Cardiac fibroblast (primary cell): ENCODE results near the gene HNRNPDL.
A peak's percentile ranks its signal among the peaks of the same experiment; 100 is the strongest.
"Not testable (repeated sequence)": the region's sequence is repeated elsewhere in the genome, so short reads cannot be mapped to it uniquely, and the experiment has no call there.

ENCODE experiments used
- DNase-seq, 2 donors: peaks; one replicate each; pipeline versions ENCODE4 v3.0.0 to v3.0.0-alpha.2; 2010; ENCODE audit warnings: low read depth in 2 of 2
- H3K4me3 ChIP-seq, 2 donors: replicated peaks in 1 of 2; 1 replicate in 1 of 2; 2 replicates in 1 of 2; pipeline ENCODE4 v1.5.1; 2011; ENCODE audit warnings: low read depth in 2 of 2, low read length in 2 of 2, mild to moderate bottlenecking in 2 of 2, moderate library complexity in 1 of 2
- CTCF ChIP-seq: IDR thresholded peaks from one replicate; pipeline ENCODE4 v1.5.1; 2011; ENCODE audit warnings: low read depth, mild to moderate bottlenecking, low read length, inconsistent platforms

The HNRNPDL gene

GRCh38 chr4:82397527-82397926 is 32.7 kb downstream of the HNRNPDL start:
- DNase-seq = no peak
- no peak for TF ChIP-seq CTCF
- no peak overlapping the region for H3K4me3 ChIP-seq

GRCh38 chr4:82394896-82395295 is 35.4 kb downstream of the HNRNPDL start:
- no peak for DNase-seq
- TF ChIP-seq CTCF = no peak

GRCh38 chr4:82390061-82390460 is 40.2 kb downstream of the HNRNPDL start:
- DNase-seq, H3K4me3 ChIP-seq: not testable (repeated sequence)

More at GRCh38 chr4:82394896-82395295, 35.4 kb downstream of the HNRNPDL start:
- H3K4me3 ChIP-seq = no peak overlapping the region

- no peak overlapping the region for H3K4me3 ChIP-seq
- no peak for TF ChIP-seq CTCF
- no peak for DNase-seq
Observed at GRCh38 chr4:82388405-82388804, 41.9 kb downstream of the HNRNPDL start.

GRCh38 chr4:82386312-82386711 is 44.0 kb downstream of the HNRNPDL start:
- not testable (repeated sequence) for DNase-seq, H3K4me3 ChIP-seq

- DNase-seq = no peak
- no peak for TF ChIP-seq CTCF
- H3K4me3 ChIP-seq = no peak overlapping the region
Observed at GRCh38 chr4:82382751-82383150, 47.5 kb downstream of the HNRNPDL start.

- DNase-seq = peak in 1 of 2 donors; percentile 30
- no peak overlapping the region for H3K4me3 ChIP-seq
- TF ChIP-seq CTCF = no peak
Observed at GRCh38 chr4:82381661-82382296, 48.5 kb downstream of the HNRNPDL start.

- no peak for TF ChIP-seq CTCF
- no peak for DNase-seq
- H3K4me3 ChIP-seq = no peak overlapping the region
Observed at GRCh38 chr4:82381235-82381634, 49.0 kb downstream of the HNRNPDL start.
